HG03342 (cell line): Measurements from ENCODE around the gene RTF2.
"Not testable (repeated sequence)": the region's sequence is repeated elsewhere in the genome, so short reads cannot be mapped to it uniquely, and the experiment has no call there.

Experiments used
- ATAC-seq: cut with Tn5 transposase; IDR thresholded peaks from one replicate; pipeline ENCODE4 v1.9.1; 2021; ENCODE audit warnings: mild to moderate bottlenecking, moderate library complexity; ENCODE audit not compliant: unreplicated experiment

RTF2 gene

DNA sequence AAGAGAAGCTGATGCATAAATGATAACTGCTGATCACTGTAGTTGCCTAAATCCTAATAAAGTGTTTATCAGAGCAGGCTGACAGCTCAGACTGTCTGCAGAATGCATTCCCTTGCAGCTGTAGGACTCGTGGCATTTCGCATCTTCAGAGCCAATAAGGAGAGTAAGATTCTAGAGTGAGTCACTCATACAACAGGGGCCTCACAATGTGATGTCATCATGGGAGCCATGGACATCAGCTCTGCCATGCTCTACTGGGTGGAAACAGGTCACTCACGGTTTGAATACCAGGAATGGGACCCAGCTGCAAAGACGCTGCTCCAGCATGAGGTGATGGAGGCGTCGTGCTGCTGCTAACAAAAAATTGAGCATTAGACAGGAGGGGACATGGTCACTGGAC, 72.0 kb downstream of the RTF2 start:
- no peak for ATAC-seq

DNA sequence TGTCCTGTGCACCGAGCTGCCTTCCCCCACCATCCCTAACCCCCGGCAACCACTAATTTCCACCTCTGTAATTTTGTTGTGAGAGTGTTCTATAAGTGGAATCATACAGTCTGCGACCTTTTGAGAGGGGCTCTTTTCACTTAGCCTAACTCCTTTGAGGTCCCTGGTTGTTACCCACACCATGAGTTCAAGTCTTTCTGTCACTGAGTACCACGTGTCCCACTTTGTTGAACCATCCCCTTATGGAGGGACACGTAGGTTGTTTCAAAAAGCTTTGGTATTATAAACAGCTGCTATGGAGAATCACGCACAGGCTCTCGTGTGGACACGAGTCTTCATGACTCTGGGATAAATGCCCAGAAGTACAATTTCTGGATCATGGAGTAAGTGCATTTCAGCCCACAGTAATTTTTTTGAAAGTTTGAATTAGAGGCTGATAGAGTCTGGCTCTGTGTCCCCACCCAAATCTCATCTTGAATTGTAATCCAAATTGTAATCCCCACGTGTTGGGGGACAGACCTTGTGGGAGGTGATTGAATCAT, 74.1 kb downstream of the RTF2 start:
- ATAC-seq: no peak

DNA sequence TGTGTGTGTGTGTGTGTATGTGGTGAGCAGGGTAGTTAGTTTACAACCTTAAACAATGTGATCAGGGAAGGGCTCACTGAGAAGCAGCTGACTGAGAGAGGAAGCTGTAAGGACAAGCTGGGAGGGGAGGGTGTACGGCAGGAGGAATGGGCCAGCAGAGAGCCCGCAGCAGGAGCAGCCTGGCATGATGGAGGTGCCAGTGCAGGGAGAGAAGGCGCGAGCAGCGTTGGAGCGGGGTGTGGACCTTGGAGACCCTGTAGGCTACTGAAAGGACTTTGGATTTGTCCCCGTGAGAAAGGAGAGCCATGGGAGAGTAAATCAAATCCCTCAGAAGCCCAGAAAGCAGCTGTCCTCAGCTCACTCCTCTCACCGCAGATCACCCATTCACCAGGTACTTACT, 83.1 kb downstream of the RTF2 start:
- no peak for ATAC-seq

DNA sequence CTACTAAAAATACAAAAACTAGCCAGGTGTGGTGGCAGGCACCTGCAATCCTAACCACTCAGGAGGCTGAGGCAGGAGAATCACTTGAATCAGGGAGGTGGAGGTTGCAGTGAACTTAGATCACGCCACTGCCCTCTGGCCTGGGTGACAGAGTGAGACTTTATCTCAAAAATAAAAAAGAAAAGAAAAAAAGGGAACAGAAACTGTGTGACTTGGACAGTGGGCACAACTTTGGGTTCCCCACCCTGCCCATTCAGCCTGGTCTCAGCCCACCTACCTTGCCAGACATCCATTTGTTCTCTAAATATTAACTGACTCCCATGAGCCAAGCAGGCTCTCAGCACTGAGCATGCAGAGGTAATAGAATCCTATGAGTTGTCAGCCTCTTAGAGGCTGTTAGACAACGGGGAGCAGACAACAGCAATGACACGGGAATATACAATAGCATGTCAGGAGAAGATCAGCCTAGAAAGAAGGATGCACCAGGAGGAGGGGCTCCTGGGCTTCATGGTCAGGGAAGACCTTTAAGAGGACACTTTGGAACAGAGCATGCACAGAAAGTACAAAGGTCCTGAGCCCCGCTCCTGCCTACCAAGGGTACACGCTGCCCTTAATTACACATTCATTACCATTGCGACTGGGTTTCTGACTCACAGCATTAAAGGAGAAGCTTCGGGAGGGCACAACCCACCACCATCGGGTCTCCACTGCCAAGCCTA, 84.6 kb downstream of the RTF2 start:
- no peak for ATAC-seq

DNA sequence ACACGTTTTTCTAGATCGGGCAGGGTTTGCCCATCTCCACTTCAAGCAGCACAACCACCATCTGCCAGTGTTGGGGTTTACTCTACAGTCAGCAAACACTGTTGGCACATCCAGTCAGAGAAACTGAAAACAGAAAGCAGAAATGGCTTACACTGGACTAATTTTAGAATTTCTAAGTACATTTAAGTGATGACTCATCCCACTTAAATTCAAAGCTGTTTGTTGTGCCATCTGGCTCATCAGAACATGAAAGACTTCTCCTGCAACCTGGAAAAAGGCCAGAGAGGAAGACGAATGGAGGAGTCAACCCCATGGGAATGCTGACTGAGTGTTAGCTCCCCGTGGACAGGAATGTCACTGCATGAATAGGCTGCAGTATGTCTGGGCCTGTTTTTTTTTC, 86.4 kb downstream of the RTF2 start:
- peak; percentile 88 for ATAC-seq

DNA sequence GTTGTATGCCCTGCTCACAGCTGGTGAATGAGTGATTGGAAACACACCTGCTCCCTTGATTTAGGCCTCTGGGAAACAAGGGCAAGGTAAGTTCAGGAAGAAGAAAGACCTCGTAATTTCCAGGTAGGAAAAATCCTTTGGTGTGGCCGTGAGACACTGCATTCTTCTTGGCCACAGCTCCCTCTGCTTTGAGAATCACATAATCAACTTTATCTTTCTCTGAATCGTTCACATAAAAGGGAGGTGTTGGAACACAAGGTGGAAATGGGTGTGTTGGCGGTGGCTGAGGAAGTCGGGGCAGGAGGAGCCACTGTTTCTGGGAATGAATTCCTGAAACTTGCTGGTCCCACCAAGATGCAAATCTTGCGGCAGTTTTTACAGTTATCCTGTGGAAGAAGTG, 90.5 kb downstream of the RTF2 start:
- no peak for ATAC-seq

DNA sequence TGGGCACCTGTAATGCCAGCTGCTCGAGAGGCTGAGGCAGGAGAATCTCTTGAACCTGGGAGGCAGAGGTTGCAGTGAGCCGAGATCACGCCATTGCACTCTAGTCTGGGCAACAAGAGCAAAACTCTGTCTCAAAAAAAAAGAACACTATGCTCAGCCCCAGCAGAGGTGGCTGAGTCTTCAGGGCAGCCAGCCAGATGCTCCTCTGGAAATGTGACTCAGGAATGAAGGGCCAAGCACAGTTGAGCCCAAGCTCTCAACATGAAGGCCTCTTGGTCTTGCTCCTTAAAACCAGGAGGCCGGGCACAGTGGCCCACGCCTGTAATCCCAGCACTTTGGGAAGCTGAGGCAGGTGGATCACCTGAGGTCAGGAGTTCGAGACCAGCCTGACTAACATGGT, 96.1 kb downstream of the RTF2 start:
- ATAC-seq: not testable (repeated sequence)

DNA sequence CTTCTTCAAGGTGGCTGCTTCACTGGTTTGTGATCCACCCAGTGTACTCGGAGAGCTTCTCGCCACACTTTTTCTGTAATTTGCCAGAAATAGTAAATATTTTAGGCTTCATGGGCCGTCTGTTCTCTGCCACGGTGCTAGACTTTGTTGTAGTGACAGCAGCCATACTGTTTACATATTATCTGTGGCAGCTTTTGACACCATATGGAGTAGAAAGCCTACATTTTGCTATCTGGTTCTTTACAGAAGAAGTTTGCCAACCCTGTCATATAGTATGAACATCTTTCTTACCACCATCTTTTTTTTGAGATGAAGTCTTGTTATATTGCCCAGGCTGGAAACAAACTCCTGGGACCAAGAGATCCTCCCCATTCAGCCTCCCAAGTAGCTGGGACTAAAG, 97.1 kb downstream of the RTF2 start:
- ATAC-seq: no peak

DNA sequence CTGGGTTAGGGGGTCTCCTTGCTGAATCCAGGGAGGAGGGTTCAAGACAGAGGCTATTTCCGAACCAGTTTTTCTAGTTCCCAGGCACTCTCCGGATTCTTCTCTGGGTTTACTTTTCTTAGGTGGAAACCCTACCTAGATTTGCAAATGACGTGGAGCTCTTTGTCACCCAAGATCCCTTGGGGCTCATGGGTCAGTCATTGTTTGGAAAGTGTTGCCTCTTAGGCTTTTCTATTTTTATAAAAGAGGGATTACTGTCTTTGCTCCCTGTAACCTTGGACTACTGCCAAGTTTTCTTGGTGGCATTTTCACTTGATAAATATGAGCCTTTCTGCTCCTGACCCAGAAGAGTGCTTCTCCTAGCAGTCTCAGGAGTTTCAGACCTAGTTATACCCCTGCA, 98.2 kb downstream of the RTF2 start:
- ATAC-seq: no peak
